HCT116 (cell line): ENCODE results near the gene C11orf68. TPM values are rescaled to one million over a fixed set of nuclear protein-coding genes. Genes with fewer than 3 reads are reported as not detected.
A peak's percentile ranks its signal among the peaks of the same experiment; 100 is the strongest.

Experiments
- ATAC-seq: fragments of 200-7000 bp; cut with Tn5 transposase; 2 replicates; pipeline ENCODE4 v1.9.1; 2020; ENCODE audit warnings: mild to moderate bottlenecking, moderate library complexity
- BruUV-seq: library from RNA; stranded (reverse); fragments of 400-500 nt; replicated peaks from 2 replicates; lab custom pipeline; 2021; lab: Mats Ljungman, UMichigan
- CTCF ChIA-PET: fragments of 300-600 bp; sonication (Branson Sonifier 250); formaldehyde crosslinking; loops from one replicate; lab custom pipeline; 2021; ENCODE audit warnings: antibody characterized with exemption; lab: Charles Lee
- POLR2A ChIA-PET: fragments of 300-600, 350-600 bp; sonication (Branson Sonifier 250); formaldehyde crosslinking; loops from one replicate; lab custom pipeline; 2021; ENCODE audit warnings: antibody characterized with exemption; lab: Charles Lee
- RAD21 ChIA-PET, 2 experiments: fragments of 300-600 bp; sonication (Branson Sonifier 250); formaldehyde crosslinking; loops; one replicate each; lab custom pipeline; 2023; ENCODE audit warnings: low total read pairs in 2 of 2; ENCODE audit not compliant: uncharacterized antibody in 2 of 2, unreplicated experiment in 2 of 2, low non-redundant PET in 1 of 2; lab: Charles Lee
- DNase-seq: peaks from one replicate; pipeline ENCODE4 v3.0.0-alpha.2; 2010; ENCODE audit warnings: low read depth, low spot score
- H2AFZ ChIP-seq: fragments of 200-600 bp; shearing (Covaris generic), sonication (generic); 2 replicates; pipeline ENCODE4 v1.6.1; 2017; ENCODE audit warnings: low read depth, mixed run types, mixed read lengths, antibody characterized with exemption, low read length; ENCODE audit not compliant: poor library complexity, severe bottlenecking
- H3K27ac ChIP-seq: 2 replicates; pipeline ENCODE4 v1.5.1; 2012; ENCODE audit warnings: low read depth, low read length
- H3K27me3 ChIP-seq: fragments of 200-600 bp; sonication (generic); 2 replicates; pipeline ENCODE4 v1.6.1; 2016; ENCODE audit warnings: mixed run types, low read length, mixed read lengths; ENCODE audit not compliant: insufficient read depth
- H3K36me3 ChIP-seq, 2 experiments: fragments of 200-500 bp in 1 of 2; fragments of 200-600 bp in 1 of 2; sonication (Bioruptor generic) in 1 of 2; sonication (generic) in 1 of 2; 2 replicates each; pipeline versions ENCODE4 v1.5.1 to v1.6.1; 2014 to 2016; ENCODE audit warnings: low read length in 2 of 2, inconsistent platforms in 1 of 2, mixed read lengths in 1 of 2, mixed run types in 1 of 2; ENCODE audit not compliant: insufficient read depth in 2 of 2, control insufficient read depth in 1 of 2
- H3K4me1 ChIP-seq, 2 experiments: fragments of 200-600 bp in 1 of 2; sonication (generic) in 1 of 2; 2 replicates each; pipeline versions ENCODE4 v1.5.1 to v1.6.1; 2012 to 2017; ENCODE audit warnings: low read length in 2 of 2, inconsistent platforms in 1 of 2, mild to moderate bottlenecking in 1 of 2, mixed read lengths in 1 of 2, mixed run types in 1 of 2, moderate library complexity in 1 of 2; ENCODE audit not compliant: insufficient read depth in 2 of 2, control insufficient read depth in 1 of 2
- H3K4me2 ChIP-seq: fragments of 200-600 bp; sonication (generic); 2 replicates; pipeline ENCODE4 v1.6.1; 2017; ENCODE audit warnings: mixed run types, low read length, mixed read lengths
- H3K4me3 ChIP-seq, 2 experiments: fragments of 200-600 bp in 1 of 2; sonication (generic) in 1 of 2; replicated peaks in 1 of 2; 2 replicates each; pipeline ENCODE4 v1.5.1; 2011 to 2016; ENCODE audit warnings: low read length in 2 of 2, control low read depth in 1 of 2, low read depth in 1 of 2, mild to moderate bottlenecking in 1 of 2, mixed read lengths in 1 of 2, mixed run types in 1 of 2
- H3K79me2 ChIP-seq: fragments of 200-600 bp; sonication (generic); 2 replicates; pipeline ENCODE4 v1.6.1; 2017; ENCODE audit warnings: mild to moderate bottlenecking, mixed run types, low read length, moderate library complexity, mixed read lengths; ENCODE audit not compliant: insufficient read depth
- H3K9ac ChIP-seq: fragments of 200-600 bp; sonication (generic); 2 replicates; pipeline ENCODE4 v1.6.1; 2016; ENCODE audit warnings: low read length, mixed read lengths
- H3K9me2 ChIP-seq: fragments of 200-600 bp; sonication (generic), shearing (Covaris generic); 2 replicates; pipeline ENCODE4 v1.6.1; 2017; ENCODE audit warnings: mixed run types, mild to moderate bottlenecking, moderate library complexity; ENCODE audit not compliant: insufficient read depth
- H3K9me3 ChIP-seq, 2 experiments: fragments of 200-500 bp in 1 of 2; fragments of 200-600 bp in 1 of 2; sonication (Bioruptor generic) in 1 of 2; sonication (generic) in 1 of 2; 2 replicates each; pipeline ENCODE4 v1.6.1; 2014 to 2017; ENCODE audit warnings: low read length in 2 of 2, mixed read lengths in 2 of 2, inconsistent platforms in 1 of 2, low read depth in 1 of 2, mild to moderate bottlenecking in 1 of 2, mixed run types in 1 of 2, moderate library complexity in 1 of 2; ENCODE audit not compliant: control insufficient read depth in 1 of 2, insufficient read depth in 1 of 2
- H4K20me1 ChIP-seq: fragments of 200-600 bp; sonication (generic), shearing (Covaris generic); 2 replicates; pipeline ENCODE4 v1.6.1; 2017; ENCODE audit warnings: mixed run types, mild to moderate bottlenecking, moderate library complexity; ENCODE audit not compliant: insufficient read depth
- ELF1 ChIP-seq: IDR thresholded peaks from 2 replicates; pipeline ENCODE4 v1.6.1; 2012; ENCODE audit warnings: low read depth, borderline replicate concordance
- EZH2 ChIP-seq: fragments of 200-600 bp; sonication (generic); IDR thresholded peaks from 2 replicates; pipeline ENCODE4 v1.6.1; 2017; ENCODE audit warnings: antibody characterized with exemption, mixed run types
- POLR2AphosphoS5 ChIP-seq: IDR thresholded peaks from 2 replicates; pipeline ENCODE4 v1.6.1; 2011; ENCODE audit warnings: mild to moderate bottlenecking, low read depth, low read length, moderate library complexity
- SIN3A ChIP-seq: IDR thresholded peaks from 2 replicates; pipeline ENCODE4 v1.6.1; 2012; ENCODE audit warnings: low read depth
- SP1 ChIP-seq: IDR thresholded peaks from 2 replicates; pipeline ENCODE4 v1.6.1; 2012; ENCODE audit warnings: low read depth
- intact Hi-C: fragments of 100-400 bp; cut with micrococcal nuclease; formaldehyde crosslinking; loops from 2 replicates; pipeline ENCODE4 v1.10.0; 2022
- total RNA-seq: library from RNA; stranded (reverse); gene quantifications from one replicate; pipeline ENCODE4 v1.2.1, GENCODE V29; 2021; ENCODE audit not compliant: unreplicated experiment
- TF ChIP-seq, protein P1 (sequence below): IDR thresholded peaks from 2 replicates; pipeline ENCODE4 v1.6.1; 2011; ENCODE audit warnings: mild to moderate bottlenecking, low read length, moderate library complexity; ENCODE audit not compliant: insufficient replicate concordance; ENCODE audit errors: extremely low read depth

Gene C11orf68
- total RNA-seq, 1 experiment from 2014 or later, result 49.8 TPM

DNA sequence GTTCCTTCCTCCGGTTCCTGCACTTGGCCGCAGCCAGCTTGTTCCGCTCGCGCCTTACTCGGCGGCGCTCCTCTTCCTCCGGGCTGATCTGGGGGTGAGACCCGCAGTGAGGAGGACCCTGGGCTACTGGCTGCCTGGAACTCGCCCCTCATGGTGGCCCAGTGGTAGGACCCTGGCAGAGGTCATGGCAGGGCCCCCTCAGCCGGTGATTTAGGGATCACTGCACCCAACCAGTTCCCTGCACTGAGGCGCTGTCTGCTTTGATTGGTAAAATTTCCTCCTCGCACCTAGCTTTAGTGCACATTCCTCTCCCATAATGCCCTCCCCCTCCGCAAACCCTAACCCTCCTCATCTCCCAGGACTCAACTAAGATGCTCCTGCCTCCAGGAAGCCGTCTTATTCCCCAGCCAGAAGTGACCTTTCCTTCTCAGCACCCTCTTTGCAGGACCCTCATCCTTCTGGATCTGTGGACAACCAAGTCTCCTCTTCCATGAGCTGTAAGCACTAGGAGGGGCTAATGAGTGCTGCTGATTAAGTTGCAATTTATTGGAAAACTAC, 24.7 kb downstream of the C11orf68 start:
- Histone ChIP-seq H2AFZ (no peak overlapping the region), H3K27ac (peak overlapping the region; percentile 41), H3K9me3 (no peaks in the 10 kb centered on the region), H3K79me2 (peaks cover 77% of the 10 kb centered on the region), H4K20me1 (peaks cover 31% of the 10 kb centered on the region; the same call in 1 of the 2 replicates), H3K36me3 (peaks cover 10 to 47% of the 10 kb centered on the region in 2 experiments; a peak in 3 of 4 replicates), H3K4me2 (peak overlapping the region; percentile 28), H3K27me3 (no peaks in the 10 kb centered on the region), H3K4me3 (no peak overlapping the region), H3K9me2 (no peaks in the 10 kb centered on the region), H3K9ac (peak overlapping the region; percentile 87), H3K4me1 (peaks cover 22 to 91% of the 10 kb centered on the region in 2 experiments)
- DNase-seq (no peak), ATAC-seq (no peak)
- BruUV-seq, result no TSS peak
- intact Hi-C loops, result no loop called here
- POLR2A ChIA-PET, result interaction anchor here (0.7 to 8.5 kb wide), 7 partner anchors 8 to 35 kb away, joined by 3 to 124 read pairs (median 30); partner anchors contain the start of genes CFL1, FOSL1 and MUS81
- CTCF ChIA-PET, result interaction anchor here (0.7 to 3.2 kb wide), 5 partner anchors 17 to 151 kb away, joined by 3 to 16 read pairs (median 3); no protein-coding TSS in a partner anchor
- RAD21 ChIA-PET, result no interaction called here
- TF ChIP-seq SIN3A (no peak), SP1 (no peak), POLR2AphosphoS5 (peak; percentile 50), ELF1 (no peak), EZH2 (no peak)
- TF ChIP-seq, protein P1, sequence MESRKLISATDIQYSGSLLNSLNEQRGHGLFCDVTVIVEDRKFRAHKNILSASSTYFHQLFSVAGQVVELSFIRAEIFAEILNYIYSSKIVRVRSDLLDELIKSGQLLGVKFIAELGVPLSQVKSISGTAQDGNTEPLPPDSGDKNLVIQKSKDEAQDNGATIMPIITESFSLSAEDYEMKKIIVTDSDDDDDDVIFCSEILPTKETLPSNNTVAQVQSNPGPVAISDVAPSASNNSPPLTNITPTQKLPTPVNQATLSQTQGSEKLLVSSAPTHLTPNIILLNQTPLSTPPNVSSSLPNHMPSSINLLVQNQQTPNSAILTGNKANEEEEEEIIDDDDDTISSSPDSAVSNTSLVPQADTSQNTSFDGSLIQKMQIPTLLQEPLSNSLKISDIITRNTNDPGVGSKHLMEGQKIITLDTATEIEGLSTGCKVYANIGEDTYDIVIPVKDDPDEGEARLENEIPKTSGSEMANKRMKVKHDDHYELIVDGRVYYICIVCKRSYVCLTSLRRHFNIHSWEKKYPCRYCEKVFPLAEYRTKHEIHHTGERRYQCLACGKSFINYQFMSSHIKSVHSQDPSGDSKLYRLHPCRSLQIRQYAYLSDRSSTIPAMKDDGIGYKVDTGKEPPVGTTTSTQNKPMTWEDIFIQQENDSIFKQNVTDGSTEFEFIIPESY, result no peak
